ENCODE data around the gene CAND2.
"Not testable (repeated sequence)": the region's sequence is repeated elsewhere in the genome, so short reads cannot be mapped to it uniquely, and the experiment has no call there.

The CAND2 gene

GRCh38 chr3:12832350-12833221 is 36.1 kb downstream of the CAND2 start:
- DNase-seq = no peak

- no peak for DNase-seq
Measured at GRCh38 chr3:12833222-12834161, 37.0 kb downstream of the CAND2 start.

GRCh38 chr3:12835052-12835665 is 38.7 kb downstream of the CAND2 start:
- DNase-seq = no peak

- DNase-seq = no peak
Measured at GRCh38 chr3:12837295-12837986, 41.0 kb downstream of the CAND2 start.

- no peak for DNase-seq
Measured at GRCh38 chr3:12838179-12838965, 41.9 kb downstream of the CAND2 start.

GRCh38 chr3:12839156-12839946 is 42.9 kb downstream of the CAND2 start:
- DNase-seq = no peak

GRCh38 chr3:12840148-12840547 is 43.7 kb downstream of the CAND2 start:
- DNase-seq = not testable (repeated sequence)

GRCh38 chr3:12840591-12841148 is 44.2 kb downstream of the CAND2 start:
- no peak for DNase-seq

GRCh38 chr3:12841149-12841969 is 44.9 kb downstream of the CAND2 start, which contains the start of gene RPL32:
Gene RPL32 (minus strand): TSS chr3:12841565. CDS start chr3:12840237, 1,328 bp downstream.
- peak; percentile 84 to 87 for DNase-seq

- DNase-seq = no peak
Measured at GRCh38 chr3:12841970-12842328, 45.5 kb downstream of the CAND2 start.

GRCh38 chr3:12842469-12842868 is 46.0 kb downstream of the CAND2 start:
- DNase-seq = no peak

- DNase-seq = no peak
Measured at GRCh38 chr3:12845811-12846210, 49.3 kb downstream of the CAND2 start.

- DNase-seq = no peak
Measured at GRCh38 chr3:12852201-12852600, 55.7 kb downstream of the CAND2 start.

GRCh38 chr3:12853847-12854246 is 57.4 kb downstream of the CAND2 start:
- not testable (repeated sequence) for DNase-seq

- DNase-seq = no peak
Measured at GRCh38 chr3:12854565-12854964, 58.1 kb downstream of the CAND2 start.

- DNase-seq = no peak
Measured at GRCh38 chr3:12856626-12857025, 60.1 kb downstream of the CAND2 start.

- no peak for DNase-seq
Measured at GRCh38 chr3:12859840-12860239, 63.4 kb downstream of the CAND2 start.

- DNase-seq = no peak
Measured at GRCh38 chr3:12861611-12862010, 65.1 kb downstream of the CAND2 start.

GRCh38 chr3:12862387-12862786 is 65.9 kb downstream of the CAND2 start:
- DNase-seq = no peak

GRCh38 chr3:12865271-12865670 is 68.8 kb downstream of the CAND2 start:
- DNase-seq = no peak
